CD4-positive, alpha-beta T cell treated with Interleukin-4 for 1 hour (primary cell): ENCODE data around the gene AMN.

Experiments used
- DNase-seq, 2 donors: peaks; one replicate each; pipeline ENCODE4 v3.0.0-alpha.2; 2020 to 2022

AMN gene

DNA sequence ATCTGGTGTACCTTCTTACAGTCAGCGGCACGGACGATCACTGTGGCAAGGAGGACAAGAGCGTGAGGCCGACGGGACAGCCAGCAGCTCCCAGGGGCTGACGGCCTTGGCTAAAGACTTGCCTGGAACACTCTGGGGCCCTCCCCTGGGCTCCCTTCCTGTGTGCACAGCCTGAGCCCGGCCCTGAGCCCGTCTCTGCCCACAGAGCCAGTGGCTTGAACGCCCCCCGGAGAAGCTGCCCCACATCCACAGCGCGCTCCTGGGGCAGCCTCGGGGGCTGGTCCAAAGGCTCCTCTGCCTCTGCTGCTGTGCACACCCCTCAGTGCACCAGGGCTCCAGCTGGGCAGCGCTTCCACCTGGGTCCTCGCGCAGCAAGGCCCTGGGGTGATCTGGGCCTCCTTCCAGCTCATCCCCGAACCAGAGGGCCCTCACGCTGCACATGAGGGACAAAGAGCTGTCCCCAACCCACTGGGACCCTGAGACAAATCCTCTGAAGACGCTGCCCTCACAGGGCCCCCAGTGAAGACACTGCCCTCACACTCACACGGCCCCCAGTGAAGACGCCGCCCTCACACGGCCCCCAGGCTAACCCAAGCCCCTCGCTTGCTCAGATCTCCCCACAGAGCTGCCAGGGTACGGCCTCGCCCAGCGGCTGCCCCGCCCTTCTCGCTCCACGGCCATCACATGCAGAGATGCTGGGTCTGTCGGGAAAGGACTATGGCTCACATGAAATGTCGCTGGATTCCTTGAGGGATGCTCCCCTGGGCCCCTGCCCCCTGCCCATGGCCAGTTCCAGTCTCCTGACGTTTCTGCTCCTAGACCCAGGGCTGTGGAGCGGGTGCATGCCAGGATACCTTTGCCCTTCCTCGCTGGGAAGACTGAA, 22.2 kb downstream of the AMN start:
- DNase-seq: no peak

GRCh38 chr14:102945346-102946130, 23.1 kb downstream of the AMN start:
- no peak for DNase-seq

DNA sequence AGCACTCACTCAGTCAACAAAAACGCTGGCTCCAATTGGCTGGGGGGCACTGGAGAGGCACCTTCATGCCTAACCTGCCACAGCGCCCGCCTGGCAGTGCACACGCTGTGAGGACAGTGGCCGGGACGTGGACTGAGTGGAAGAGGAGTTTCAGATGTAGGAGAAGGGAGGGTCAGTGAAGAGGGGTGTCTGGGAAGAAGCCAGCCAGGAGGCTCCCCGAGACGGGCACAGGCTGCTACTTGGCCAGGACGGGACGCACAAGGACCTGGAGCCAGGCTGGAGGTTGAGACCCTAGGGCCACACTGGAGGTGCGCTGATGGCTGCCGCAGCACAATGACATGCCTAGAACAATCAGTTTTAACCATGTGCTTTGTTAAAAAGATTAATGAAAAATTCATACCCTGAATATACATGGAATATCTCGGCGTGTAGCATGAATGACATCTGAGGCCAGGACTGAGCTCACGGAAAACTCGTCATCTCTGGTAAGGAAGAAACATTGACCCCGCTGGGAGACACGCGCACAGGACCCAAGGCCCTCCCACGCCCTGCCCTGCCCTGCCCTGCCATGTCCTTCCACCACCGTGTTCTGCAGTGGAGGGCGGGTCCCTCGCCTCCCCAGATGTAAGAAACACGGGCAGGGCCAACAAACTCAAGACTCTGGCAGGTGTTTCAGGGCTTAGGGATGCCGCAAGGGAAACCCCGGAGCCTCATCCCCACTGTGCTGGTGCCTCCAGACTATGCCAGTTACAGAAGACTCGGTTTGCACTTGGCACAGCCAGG, 25.0 kb downstream of the AMN start:
- DNase-seq: no peak

- no peak for DNase-seq
Measured at GRCh38 chr14:102948698-102949061, 26.2 kb downstream of the AMN start.

GRCh38 chr14:102949062-102949800, 26.8 kb downstream of the AMN start:
- DNase-seq: peak; percentile 30 to 65

DNA sequence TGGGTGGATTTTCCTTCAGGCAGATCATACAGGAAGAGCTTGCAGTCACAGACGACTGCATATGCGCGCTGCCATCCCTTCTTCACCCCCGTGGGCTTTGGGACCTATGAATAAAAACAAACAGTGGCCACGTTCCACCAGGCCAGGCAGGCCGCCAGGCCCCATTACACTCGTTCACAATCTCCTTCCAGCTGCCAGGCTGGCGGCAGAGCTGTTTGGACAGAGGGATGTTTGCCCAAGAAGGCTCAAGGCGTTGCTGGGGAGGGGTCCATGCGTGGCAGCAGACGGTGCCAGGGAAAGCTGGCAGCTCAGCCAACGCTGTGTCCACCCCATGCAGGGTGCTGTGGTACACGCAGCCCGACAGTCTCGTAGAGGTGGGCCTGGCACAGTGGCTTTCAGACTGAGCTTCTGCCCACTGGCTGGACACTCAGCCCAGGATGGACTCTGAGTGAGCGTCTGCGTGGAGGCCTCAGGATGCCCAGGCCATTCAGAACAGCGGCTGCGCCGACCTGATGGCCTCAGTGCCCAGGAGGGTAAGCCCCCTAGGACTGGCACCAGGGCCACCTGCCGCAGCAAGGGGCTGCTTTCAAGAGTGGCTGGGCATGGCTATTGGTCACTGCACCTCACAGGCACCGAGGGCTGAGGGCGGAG, 27.5 kb downstream of the AMN start:
- DNase-seq: no peak

GRCh38 chr14:102951034-102951433, 28.6 kb downstream of the AMN start:
- no peak for DNase-seq

DNA sequence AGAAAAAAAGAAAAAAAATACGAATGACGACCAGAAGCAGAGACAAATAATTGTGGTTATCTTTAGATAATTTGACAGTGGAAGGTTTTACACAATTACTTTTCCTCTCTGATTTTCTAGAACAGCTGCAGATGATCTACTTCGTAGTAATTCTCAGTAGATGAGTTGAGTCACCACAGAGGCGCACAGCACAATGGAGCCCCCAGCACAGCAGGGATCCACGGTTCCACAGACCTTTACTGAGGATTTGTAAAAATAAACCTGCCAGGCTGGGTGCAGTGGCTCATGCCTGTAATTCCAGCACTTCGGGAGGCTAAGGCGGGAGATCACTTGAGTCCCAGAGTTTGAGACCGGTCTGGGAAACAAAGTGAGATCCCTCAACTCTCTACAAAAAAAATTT, 29.3 kb downstream of the AMN start:
- DNase-seq: no peak

GRCh38 chr14:102952276-102952675, 29.8 kb downstream of the AMN start:
- DNase-seq: no peak

- no peak for DNase-seq
Measured at GRCh38 chr14:102953100-102953499, 30.6 kb downstream of the AMN start.

GRCh38 chr14:102954081-102954789, 31.8 kb downstream of the AMN start:
- DNase-seq: no peak

DNA sequence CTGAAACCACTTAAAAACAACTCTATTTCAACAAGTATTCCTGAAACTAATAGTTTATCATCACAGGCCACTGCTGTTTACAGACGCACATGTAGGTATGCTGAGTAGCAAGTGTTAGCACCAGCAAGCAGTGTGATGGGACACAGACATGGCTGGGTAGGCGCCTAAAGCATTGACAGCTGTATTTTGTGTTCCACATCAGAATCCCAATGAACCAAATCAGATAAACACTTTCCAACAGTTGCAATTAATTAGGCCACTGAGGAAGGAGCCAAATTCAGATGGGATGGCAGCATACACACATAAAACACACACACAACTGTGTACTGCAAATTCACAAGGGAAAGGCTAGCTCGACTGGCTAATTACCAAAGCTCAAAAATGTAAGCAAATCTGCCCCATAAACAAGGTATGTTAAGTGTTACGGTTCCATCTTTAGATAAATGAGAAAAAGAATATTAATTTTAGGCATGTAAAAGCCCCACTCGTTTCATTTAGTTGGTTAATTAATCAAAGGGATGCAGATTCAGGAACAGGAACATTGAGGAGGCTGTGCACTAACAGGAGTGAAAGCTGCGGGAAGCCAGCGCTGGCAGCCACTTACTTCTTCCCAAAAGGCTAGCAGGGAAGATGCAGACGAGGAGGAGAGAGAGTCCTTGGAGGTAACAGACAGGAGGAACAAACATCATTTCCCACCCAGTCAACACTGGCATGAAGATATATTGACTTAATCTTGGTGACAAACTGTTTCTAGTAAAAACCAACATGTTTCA, 33.4 kb downstream of the AMN start:
- no peak for DNase-seq

DNA sequence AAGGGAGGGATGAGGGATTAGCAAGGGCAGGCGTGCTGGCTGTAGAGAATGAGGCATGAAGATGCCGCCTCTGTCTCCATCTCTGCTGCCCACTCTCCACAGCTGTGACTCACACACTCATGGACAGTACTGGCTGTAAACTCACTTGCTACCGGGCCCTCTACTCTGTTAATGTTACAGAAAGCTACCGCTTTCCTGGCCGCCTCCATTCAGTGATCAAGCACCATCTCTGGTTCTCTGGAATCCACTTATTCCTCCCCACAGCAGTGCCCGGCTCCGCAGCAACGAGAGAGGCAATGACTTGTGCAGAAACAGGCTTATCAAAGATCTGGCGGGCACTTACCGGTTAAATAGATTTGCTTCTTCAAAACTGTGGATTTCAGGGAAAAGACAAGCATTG, 34.8 kb downstream of the AMN start:
- DNase-seq: no peak

DNA sequence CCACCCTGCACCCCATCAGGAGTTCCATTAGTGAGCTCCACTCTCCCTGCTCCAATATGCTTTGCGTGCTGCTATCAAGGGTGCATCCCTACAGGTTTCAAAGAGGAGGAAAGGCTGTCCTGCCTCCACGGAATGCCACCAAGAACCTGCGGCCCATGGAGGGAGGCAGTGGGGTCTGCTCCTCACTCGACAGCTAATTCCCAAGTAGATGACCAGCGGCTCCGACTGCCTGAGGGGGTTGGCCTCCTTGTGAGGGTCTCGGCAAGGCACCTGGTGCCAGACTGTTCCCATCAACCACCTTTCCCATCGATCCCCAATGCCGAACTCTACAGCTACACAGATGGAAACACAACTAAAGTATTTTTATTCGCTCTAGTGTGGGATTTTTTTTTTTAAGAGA, 36.0 kb downstream of the AMN start:
- no peak for DNase-seq

DNA sequence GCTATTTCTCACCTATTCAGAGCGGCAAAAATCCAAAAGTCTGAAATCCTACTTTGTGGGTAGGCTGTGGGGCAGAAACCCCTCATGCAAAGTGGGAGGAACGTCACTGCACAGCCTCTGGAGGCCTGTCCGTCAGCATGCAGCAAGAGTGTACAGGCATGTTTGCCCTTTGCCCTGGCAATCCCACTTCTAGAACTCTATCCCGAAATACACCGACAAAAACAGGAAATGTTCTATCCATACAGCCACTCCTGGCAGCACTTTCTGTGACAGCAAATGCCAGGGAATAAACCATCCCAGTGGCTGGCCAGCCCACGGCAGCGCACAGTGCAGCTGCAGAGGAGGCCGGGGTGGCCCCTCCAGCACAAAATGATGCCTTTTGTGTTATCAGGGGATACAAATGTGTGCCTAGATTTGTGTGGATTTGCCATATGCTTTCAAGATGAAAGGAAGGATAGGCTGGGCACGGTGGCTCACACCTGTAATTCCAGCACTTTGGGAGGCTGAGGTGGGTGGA, 39.7 kb downstream of the AMN start:
- no peak for DNase-seq

DNA sequence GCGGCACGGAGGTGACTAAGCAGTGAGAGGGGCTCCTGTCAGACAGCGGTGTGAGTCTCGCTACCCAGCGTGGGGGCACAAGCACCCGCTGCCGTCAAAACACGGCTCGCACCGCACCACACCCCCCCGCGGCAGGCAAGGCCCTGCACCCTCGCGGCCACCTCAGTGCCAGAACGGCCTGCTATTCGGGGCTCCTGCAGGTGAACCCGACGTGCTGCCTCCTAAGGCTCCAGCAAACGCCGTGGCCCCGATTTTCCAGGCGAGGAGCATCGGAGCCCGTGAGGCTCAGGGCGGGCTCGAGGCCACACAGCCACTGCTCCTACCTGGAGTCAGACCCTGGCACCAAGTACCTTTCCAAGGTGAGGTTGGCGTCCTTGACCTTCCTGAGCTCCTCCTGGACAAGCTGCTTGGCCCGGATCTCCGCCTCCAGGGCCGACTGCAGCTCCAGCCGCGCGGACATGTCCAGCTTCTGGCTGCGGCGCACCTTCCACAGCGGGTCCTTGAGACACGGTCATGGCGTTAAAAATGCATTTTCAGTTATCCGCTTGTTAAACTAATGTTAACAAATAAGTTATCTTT, 41.8 kb downstream of the AMN start:
- DNase-seq: no peak

- DNase-seq: no peak
Measured at GRCh38 chr14:102965282-102965681, 42.8 kb downstream of the AMN start.

- no peak for DNase-seq
Measured at GRCh38 chr14:102965971-102966655, 43.6 kb downstream of the AMN start.
